H9 (cell line): ENCODE measurements around the gene TAF10. TPM values are rescaled to one million over a fixed set of nuclear protein-coding genes. Genes with fewer than 3 reads are reported as not detected.

Experiments
- DNase-seq: peaks from one replicate; pipeline ENCODE4 v3.0.0-alpha.2; 2017
- H2AFZ ChIP-seq: one replicate; pipeline ENCODE4 v1.6.1; 2013; ENCODE audit warnings: mild to moderate bottlenecking, low read length, control low read depth, moderate library complexity
- H2AK5ac ChIP-seq: 2 replicates; pipeline ENCODE4 v1.6.1; 2013; ENCODE audit warnings: low read length, control low read depth, mixed read lengths; ENCODE audit not compliant: insufficient read length
- H2BK120ac ChIP-seq: one replicate; pipeline ENCODE4 v1.6.1; 2013; ENCODE audit warnings: low read depth, mild to moderate bottlenecking, low read length, control low read depth, inconsistent platforms; ENCODE audit not compliant: poor library complexity, severe bottlenecking
- H2BK12ac ChIP-seq: 2 replicates; pipeline ENCODE4 v1.6.1; 2013; ENCODE audit warnings: low read length, control low read depth, mixed read lengths, low read depth; ENCODE audit not compliant: insufficient read length
- H2BK15ac ChIP-seq: 2 replicates; pipeline ENCODE4 v1.6.1; 2013; ENCODE audit warnings: low read depth, low read length, control low read depth
- H2BK20ac ChIP-seq: one replicate; pipeline ENCODE4 v1.6.1; 2013; ENCODE audit warnings: low read depth, mild to moderate bottlenecking, low read length, control low read depth, inconsistent platforms; ENCODE audit not compliant: poor library complexity, severe bottlenecking
- H2BK5ac ChIP-seq: 2 replicates; pipeline ENCODE4 v1.6.1; 2013; ENCODE audit warnings: low read length, control low read depth, mixed read lengths; ENCODE audit not compliant: insufficient read length
- H3K14ac ChIP-seq: 2 replicates; pipeline ENCODE4 v1.6.1; 2013; ENCODE audit warnings: low read length, control low read depth; ENCODE audit not compliant: insufficient read depth
- H3K18ac ChIP-seq: 2 replicates; pipeline ENCODE4 v1.6.1; 2013; ENCODE audit warnings: low read depth, mild to moderate bottlenecking, mixed read lengths, low read length, control low read depth; ENCODE audit not compliant: insufficient read length
- H3K23ac ChIP-seq: 2 replicates; pipeline ENCODE4 v1.6.1; 2013; ENCODE audit warnings: low read length, control low read depth, mixed read lengths, low read depth; ENCODE audit not compliant: insufficient read length
- H3K23me2 ChIP-seq: 2 replicates; pipeline ENCODE4 v1.6.1; 2013; ENCODE audit warnings: low read depth, mild to moderate bottlenecking, mixed read lengths, low read length, control low read depth; ENCODE audit not compliant: insufficient read length, poor library complexity, severe bottlenecking
- H3K27ac ChIP-seq: 2 replicates; pipeline ENCODE4 v1.5.1; 2013; ENCODE audit warnings: low read length, control low read depth, mixed read lengths, low read depth; ENCODE audit not compliant: insufficient read length
- H3K27me3 ChIP-seq: 2 replicates; pipeline ENCODE4 v1.6.1; 2013; ENCODE audit warnings: low read length, control low read depth, inconsistent platforms; ENCODE audit not compliant: insufficient read depth
- H3K4ac ChIP-seq: 2 replicates; pipeline ENCODE4 v1.6.1; 2013; ENCODE audit warnings: low read depth, mild to moderate bottlenecking, control low read depth, inconsistent platforms, low read length, moderate library complexity
- H3K4me1 ChIP-seq: 2 replicates; pipeline ENCODE4 v1.6.1; 2013; ENCODE audit warnings: low read length, control low read depth, inconsistent platforms; ENCODE audit not compliant: insufficient read depth
- H3K4me2 ChIP-seq: 2 replicates; pipeline ENCODE4 v1.6.1; 2013; ENCODE audit warnings: low read length, control low read depth, mixed read lengths; ENCODE audit not compliant: insufficient read length, insufficient read depth
- H3K56ac ChIP-seq: 2 replicates; pipeline ENCODE4 v1.6.1; 2013; ENCODE audit warnings: low read depth, mild to moderate bottlenecking, mixed read lengths, low read length, control low read depth; ENCODE audit not compliant: insufficient read length
- H3K79me1 ChIP-seq: 2 replicates; pipeline ENCODE4 v1.6.1; 2013; ENCODE audit warnings: low read depth, mild to moderate bottlenecking, moderate library complexity, low read length, control low read depth, inconsistent platforms; ENCODE audit not compliant: insufficient read depth, poor library complexity, severe bottlenecking
- H3K79me2 ChIP-seq: 2 replicates; pipeline ENCODE4 v1.6.1; 2013; ENCODE audit warnings: low read length, control low read depth, inconsistent platforms; ENCODE audit not compliant: insufficient read depth
- H3K9ac ChIP-seq: 2 replicates; pipeline ENCODE4 v1.6.1; 2013; ENCODE audit warnings: low read length, control low read depth, mixed read lengths; ENCODE audit not compliant: insufficient read length; ENCODE audit errors: extremely low read depth
- H3K9me3 ChIP-seq: one replicate; pipeline ENCODE4 v1.6.1; 2013; ENCODE audit warnings: low read depth, low read length, inconsistent platforms; ENCODE audit not compliant: control insufficient read depth
- H3T11ph ChIP-seq: one replicate; pipeline ENCODE4 v1.6.1; 2013; ENCODE audit warnings: mild to moderate bottlenecking, low read length, control low read depth, inconsistent platforms
- H4K20me1 ChIP-seq: one replicate; pipeline ENCODE4 v1.6.1; 2013; ENCODE audit not compliant: control insufficient read depth, insufficient read length, insufficient read depth
- H4K5ac ChIP-seq: 2 replicates; pipeline ENCODE4 v1.6.1; 2013; ENCODE audit warnings: low read depth, mild to moderate bottlenecking, mixed read lengths, low read length, control low read depth; ENCODE audit not compliant: insufficient read length
- H4K8ac ChIP-seq: replicated peaks from 2 replicates; pipeline ENCODE4 v1.6.1; 2013; ENCODE audit warnings: low read length, control low read depth, mixed read lengths, low read depth; ENCODE audit not compliant: insufficient read length
- H4K91ac ChIP-seq: 2 replicates; pipeline ENCODE4 v1.6.1; 2013; ENCODE audit warnings: low read depth, mild to moderate bottlenecking, moderate library complexity, mixed read lengths, low read length, control low read depth; ENCODE audit not compliant: insufficient read length
- H3K27ac Mint-ChIP-seq, 3 experiments: 2 replicates in 2 of 3; 3 replicates in 1 of 3; pipeline ENCODE4 v1.8.0; 2020 to 2021; ENCODE audit warnings: mixed read lengths in 3 of 3, mild to moderate bottlenecking in 1 of 3, moderate library complexity in 1 of 3
- H3K27me3 Mint-ChIP-seq: 2 replicates; pipeline ENCODE4 v1.8.0; 2021; ENCODE audit warnings: low read depth, mild to moderate bottlenecking, moderate library complexity, mixed read lengths
- H3K36me3 Mint-ChIP-seq, 3 experiments: 2 replicates in 2 of 3; 3 replicates in 1 of 3; pipeline ENCODE4 v1.8.0; 2020 to 2021; ENCODE audit warnings: low read depth in 3 of 3, mixed read lengths in 3 of 3; ENCODE audit not compliant: insufficient read depth in 1 of 3
- H3K4me1 Mint-ChIP-seq, 2 experiments: 2 replicates each; pipeline ENCODE4 v1.8.0; 2020; ENCODE audit warnings: mixed read lengths in 2 of 2
- H3K4me3 Mint-ChIP-seq, 2 experiments: 2 replicates in 1 of 2; 3 replicates in 1 of 2; pipeline ENCODE4 v1.8.0; 2020 to 2021; ENCODE audit warnings: mild to moderate bottlenecking in 2 of 2, mixed read lengths in 2 of 2, moderate library complexity in 1 of 2
- H3K9me3 Mint-ChIP-seq, 2 experiments: 2 replicates in 1 of 2; 3 replicates in 1 of 2; pipeline ENCODE4 v1.8.0; 2020; ENCODE audit warnings: mild to moderate bottlenecking in 2 of 2, mixed read lengths in 2 of 2, moderate library complexity in 1 of 2
- WGBS: extraction: QIAGEN DNeasy Blood & Tissue Kit; methylation state at CpG from one replicate; pipeline ENCODE4 v1.1.7; 2013; ENCODE audit warnings: missing lambda C conversion rate, low lambda C conversion rate, mixed read lengths; ENCODE audit not compliant: insufficient read length; ENCODE audit errors: extremely low coverage; 5-methylcytosine and 5-hydroxymethylcytosine counted together
- total RNA-seq: library from RNA; stranded (reverse); gene quantifications from 2 replicates; pipeline ENCODE4 v1.2.1, GENCODE V29; 2021
- TF ChIP-seq, protein P1 (sequence below): fragments of 200-600 bp; sonication (generic); conservative IDR thresholded peaks from 3 replicates; pipeline ENCODE4 v1.8.0; 2021; ENCODE audit warnings: antibody characterized with exemption, mild to moderate bottlenecking

Gene TAF10
- total RNA-seq, 1 experiment from 2014 or later, result 198 TPM

DNA sequence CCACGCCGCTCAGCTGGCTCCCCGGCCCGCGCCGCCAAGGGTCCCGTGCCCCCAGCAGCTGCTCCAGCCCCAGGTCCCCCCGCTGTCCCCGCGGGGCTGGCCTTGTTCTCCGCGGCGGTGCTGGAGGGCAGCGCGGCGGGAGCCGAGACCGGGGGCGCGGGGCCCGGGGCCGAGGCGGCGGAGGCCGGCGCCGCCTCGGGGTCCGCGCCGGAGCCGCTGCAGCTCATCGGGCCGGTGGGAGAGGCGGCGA, 128 bp downstream of the TAF10 start:
- Histone ChIP-seq H2AFZ (no peak overlapping the region), H3K14ac (peak overlapping the region; percentile 87; the same call in 1 of the 2 replicates), H3K56ac (no peak overlapping the region), H4K91ac (no peak overlapping the region), H2BK120ac (no peak overlapping the region), H3K18ac (peak overlapping the region; percentile 84), H2BK12ac (no peak overlapping the region), H4K5ac (no peak overlapping the region), H2BK5ac (no peak overlapping the region), H3T11ph (no peak overlapping the region), H3K4ac (no peak overlapping the region), H3K27ac (no peak overlapping the region), H4K8ac (no peak overlapping the region), H3K23ac (no peak overlapping the region), H3K79me2 (no peaks in the 10 kb centered on the region), H2BK15ac (no peak overlapping the region), H4K20me1 (no peaks in the 10 kb centered on the region), H3K9ac (peak overlapping the region; percentile 75), H2AK5ac (no peak overlapping the region), H3K27me3 (no peaks in the 10 kb centered on the region), H3K4me2 (peak overlapping the region; percentile 76), H3K4me1 (no peaks in the 10 kb centered on the region), H3K23me2 (peaks cover 12% of the 10 kb centered on the region), H3K79me1 (no peaks in the 10 kb centered on the region), H2BK20ac (no peak overlapping the region), H3K9me3 (no peaks in the 10 kb centered on the region)
- H3K27me3 Mint-ChIP-seq, result no peaks in the 10 kb centered on the region; the same call in 1 of the 2 replicates
- no peaks in the 10 kb centered on the region for H3K9me3 Mint-ChIP-seq
- H3K4me3 Mint-ChIP-seq, result peak overlapping the region; percentile 83 to 88
- H3K36me3 Mint-ChIP-seq, result peaks cover 33 to 62% (median 55%) of the 10 kb centered on the region in 3 experiments; a peak in 6 of 7 replicates
- H3K27ac Mint-ChIP-seq, result peak overlapping the region in 1 of 3 experiments; percentile 61; a peak in 1 of 7 replicates
- peaks cover 15% of the 10 kb centered on the region in 2 experiments for H3K4me1 Mint-ChIP-seq
- no CpG with 5 or more reads among the region's 36 CpGs for WGBS
- TF ChIP-seq, protein P1, sequence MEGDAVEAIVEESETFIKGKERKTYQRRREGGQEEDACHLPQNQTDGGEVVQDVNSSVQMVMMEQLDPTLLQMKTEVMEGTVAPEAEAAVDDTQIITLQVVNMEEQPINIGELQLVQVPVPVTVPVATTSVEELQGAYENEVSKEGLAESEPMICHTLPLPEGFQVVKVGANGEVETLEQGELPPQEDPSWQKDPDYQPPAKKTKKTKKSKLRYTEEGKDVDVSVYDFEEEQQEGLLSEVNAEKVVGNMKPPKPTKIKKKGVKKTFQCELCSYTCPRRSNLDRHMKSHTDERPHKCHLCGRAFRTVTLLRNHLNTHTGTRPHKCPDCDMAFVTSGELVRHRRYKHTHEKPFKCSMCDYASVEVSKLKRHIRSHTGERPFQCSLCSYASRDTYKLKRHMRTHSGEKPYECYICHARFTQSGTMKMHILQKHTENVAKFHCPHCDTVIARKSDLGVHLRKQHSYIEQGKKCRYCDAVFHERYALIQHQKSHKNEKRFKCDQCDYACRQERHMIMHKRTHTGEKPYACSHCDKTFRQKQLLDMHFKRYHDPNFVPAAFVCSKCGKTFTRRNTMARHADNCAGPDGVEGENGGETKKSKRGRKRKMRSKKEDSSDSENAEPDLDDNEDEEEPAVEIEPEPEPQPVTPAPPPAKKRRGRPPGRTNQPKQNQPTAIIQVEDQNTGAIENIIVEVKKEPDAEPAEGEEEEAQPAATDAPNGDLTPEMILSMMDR, result no peak
- no peak for DNase-seq
